H1 (cell line): ENCODE results near the gene LMX1A. TPM values are rescaled to one million over a fixed set of nuclear protein-coding genes. Genes with fewer than 3 reads are reported as not detected.

Experiments
- CTCF ChIA-PET: fragments of 300-600 bp; sonication (Branson Sonifier 250); formaldehyde crosslinking; loops from one replicate; lab custom pipeline; 2021; ENCODE audit not compliant: partially characterized antibody; lab: Charles Lee
- POLR2A ChIA-PET: fragments of 300-600 bp; sonication (Branson Sonifier 250); formaldehyde crosslinking; loops from one replicate; lab custom pipeline; 2021; ENCODE audit warnings: inconsistent platforms; ENCODE audit not compliant: partially characterized antibody; lab: Charles Lee
- DNase-seq, 2 experiments: peaks; one replicate each; pipeline versions ENCODE4 v3.0.0 to v3.0.0-alpha.2; 2010 to 2022; ENCODE audit warnings: low spot score in 2 of 2, low read depth in 1 of 2, mixed read lengths in 1 of 2
- FAIRE-seq: peaks from 2 replicates; lab custom pipeline; 2011; peaks lifted over from hg19 to GRCh38; lab: Jason Lieb, UNC
- H2AFZ ChIP-seq: 2 replicates; pipeline ENCODE4 v1.8.1; 2012; ENCODE audit warnings: low read length, inconsistent platforms
- H2AK5ac ChIP-seq: 2 replicates; pipeline ENCODE4 v1.6.1; 2013; ENCODE audit warnings: low read depth, low read length
- H2BK120ac ChIP-seq: replicated peaks from 2 replicates; pipeline ENCODE3; 2013; ENCODE audit warnings: low read depth, low read length, inconsistent platforms
- H2BK12ac ChIP-seq: 2 replicates; pipeline ENCODE4 v1.6.1; 2013; ENCODE audit warnings: low read depth, low read length
- H2BK15ac ChIP-seq: 2 replicates; pipeline ENCODE4 v1.6.1; 2013; ENCODE audit warnings: low read length
- H2BK20ac ChIP-seq: 2 replicates; pipeline ENCODE4 v1.6.1; 2013; ENCODE audit warnings: low read length
- H2BK5ac ChIP-seq: 2 replicates; pipeline ENCODE4 v1.6.1; 2013; ENCODE audit warnings: low read depth, low read length
- H3K14ac ChIP-seq: 2 replicates; pipeline ENCODE4 v1.6.1; 2013; ENCODE audit warnings: inconsistent platforms; ENCODE audit not compliant: insufficient read length
- H3K18ac ChIP-seq: 2 replicates; pipeline ENCODE4 v1.6.1; 2013; ENCODE audit warnings: low read length; ENCODE audit errors: extremely low read depth
- H3K23ac ChIP-seq: 2 replicates; pipeline ENCODE4 v1.6.1; 2013; ENCODE audit warnings: inconsistent platforms; ENCODE audit not compliant: insufficient read length
- H3K23me2 ChIP-seq: 2 replicates; pipeline ENCODE4 v1.6.1; 2013; ENCODE audit warnings: low read depth, low read length
- H3K27ac ChIP-seq: 2 replicates; pipeline ENCODE4 v1.6.1; 2011; ENCODE audit warnings: low read depth, low read length, inconsistent platforms
- H3K27me3 ChIP-seq, 4 experiments: replicated peaks in 1 of 4; 1 replicate in 1 of 4; 2 replicates in 3 of 4; pipeline versions ENCODE4 v1.6.1 to v1.8.1; 2011 to 2013; ENCODE audit warnings: low read length in 3 of 4, mild to moderate bottlenecking in 3 of 4, inconsistent platforms in 2 of 4, mixed read lengths in 2 of 4, moderate library complexity in 1 of 4; ENCODE audit not compliant: control insufficient read depth in 3 of 4, insufficient read depth in 3 of 4; ENCODE audit errors: extremely low read depth in 1 of 4
- H3K36me3 ChIP-seq, 4 experiments: 2 replicates each; pipeline versions ENCODE4 v1.6.1 to v1.8.1; 2011 to 2013; ENCODE audit warnings: mild to moderate bottlenecking in 4 of 4, low read length in 3 of 4, moderate library complexity in 2 of 4, control low read depth in 1 of 4, inconsistent platforms in 1 of 4; ENCODE audit not compliant: insufficient read depth in 4 of 4, control insufficient read depth in 2 of 4
- H3K4ac ChIP-seq: replicated peaks from 2 replicates; pipeline ENCODE3; 2013; ENCODE audit warnings: low read length, low read depth, mixed read lengths, inconsistent platforms; ENCODE audit not compliant: insufficient read length
- H3K4me1 ChIP-seq, 4 experiments: replicated peaks in 1 of 4; 1 replicate in 1 of 4; 2 replicates in 3 of 4; pipeline versions ENCODE4 v1.6.1 to v1.8.1; 2011 to 2013; ENCODE audit warnings: low read length in 3 of 4, inconsistent platforms in 2 of 4, mixed read lengths in 1 of 4; ENCODE audit not compliant: insufficient read depth in 4 of 4, control insufficient read depth in 3 of 4
- H3K4me2 ChIP-seq, 2 experiments: 2 replicates each; pipeline versions ENCODE4 v1.6.1 to v1.8.1; 2011 to 2013; ENCODE audit warnings: low read depth in 2 of 2, low read length in 2 of 2, control low read depth in 1 of 2, inconsistent platforms in 1 of 2, mild to moderate bottlenecking in 1 of 2; ENCODE audit not compliant: insufficient read depth in 1 of 2
- H3K4me3 ChIP-seq, 4 experiments: fragments of 200-600, 300-600 bp in 1 of 4; sonication (generic), shearing (Covaris generic), sonication (Bioruptor Twin) in 1 of 4; 2 replicates each; pipeline versions ENCODE4 v1.5.1 to v1.8.1; 2011 to 2016; ENCODE audit warnings: low read length in 4 of 4, low read depth in 3 of 4, control low read depth in 2 of 4, inconsistent platforms in 2 of 4, mild to moderate bottlenecking in 2 of 4, mixed read lengths in 1 of 4, moderate library complexity in 1 of 4; ENCODE audit not compliant: insufficient read depth in 2 of 4; ENCODE audit errors: extremely low read depth in 1 of 4
- H3K56ac ChIP-seq: replicated peaks from 2 replicates; pipeline ENCODE3; 2013; ENCODE audit warnings: low read depth, mild to moderate bottlenecking, mixed read lengths, low read length, inconsistent platforms; ENCODE audit not compliant: insufficient read length
- H3K79me1 ChIP-seq: 2 replicates; pipeline ENCODE4 v1.6.1; 2013; ENCODE audit warnings: low read depth, low read length, control low read depth
- H3K79me2 ChIP-seq, 2 experiments: 2 replicates each; pipeline versions ENCODE4 v1.6.1 to v1.8.1; 2012 to 2013; ENCODE audit warnings: low read length in 2 of 2, mild to moderate bottlenecking in 2 of 2, inconsistent platforms in 1 of 2; ENCODE audit not compliant: insufficient read depth in 2 of 2, control insufficient read depth in 1 of 2
- H3K9ac ChIP-seq, 4 experiments: replicated peaks in 1 of 4; 1 replicate in 1 of 4; 2 replicates in 3 of 4; pipeline versions ENCODE4 v1.6.1 to v1.8.1; 2011 to 2013; ENCODE audit warnings: low read depth in 3 of 4, low read length in 3 of 4, control low read depth in 2 of 4, mild to moderate bottlenecking in 2 of 4, moderate library complexity in 2 of 4, inconsistent platforms in 1 of 4; ENCODE audit errors: extremely low read depth in 1 of 4
- H3K9me3 ChIP-seq, 2 experiments: 2 replicates each; pipeline versions ENCODE4 v1.6.1 to v1.8.1; 2012 to 2013; ENCODE audit warnings: mild to moderate bottlenecking in 2 of 2, moderate library complexity in 2 of 2, control low read depth in 1 of 2, inconsistent platforms in 1 of 2, low read depth in 1 of 2, low read length in 1 of 2, mixed read lengths in 1 of 2; ENCODE audit not compliant: insufficient read depth in 2 of 2
- H4K20me1 ChIP-seq, 2 experiments: replicated peaks in 1 of 2; 2 replicates each; pipeline versions ENCODE3 to v1.8.1; 2011 to 2013; ENCODE audit warnings: inconsistent platforms in 2 of 2, low read length in 2 of 2, mild to moderate bottlenecking in 1 of 2; ENCODE audit not compliant: insufficient read depth in 2 of 2, control insufficient read depth in 1 of 2
- H4K5ac ChIP-seq: 2 replicates; pipeline ENCODE4 v1.6.1; 2013; ENCODE audit warnings: low read length, low read depth, mixed read lengths, inconsistent platforms; ENCODE audit not compliant: insufficient read length
- H4K8ac ChIP-seq: 2 replicates; pipeline ENCODE4 v1.8.0; 2013; ENCODE audit warnings: mild to moderate bottlenecking, moderate library complexity, low read length, inconsistent platforms; ENCODE audit not compliant: insufficient read depth; ENCODE audit errors: extremely low read depth
- H4K91ac ChIP-seq: replicated peaks from 2 replicates; pipeline ENCODE3; 2013; ENCODE audit warnings: low read length, mixed read lengths, inconsistent platforms; ENCODE audit not compliant: insufficient read length
- BACH1 ChIP-seq: IDR thresholded peaks from 2 replicates; pipeline ENCODE4 v1.6.1; 2012; ENCODE audit warnings: low read length, improper control_type of control experiment
- BCL11A ChIP-seq, 2 experiments: IDR thresholded peaks; one replicate each; pipeline ENCODE4 v1.6.1; 2011; ENCODE audit warnings: low read depth in 2 of 2, low read length in 2 of 2, mild to moderate bottlenecking in 2 of 2
- CBX8 ChIP-seq: fragments of 300-800, 300-1000 bp; sonication (generic); IDR thresholded peaks from 2 replicates; pipeline ENCODE4 v1.7.1; 2016; ENCODE audit warnings: low read depth, low read length, borderline replicate concordance
- KDM4A ChIP-seq: IDR thresholded peaks from one replicate; pipeline ENCODE4 v1.7.1; 2012; ENCODE audit warnings: low read depth, mild to moderate bottlenecking, moderate library complexity, low read length, inconsistent platforms; ENCODE audit not compliant: severe bottlenecking
- PHF8 ChIP-seq: fragments of 200-600 bp; sonication (generic); conservative IDR thresholded peaks from 2 replicates; pipeline ENCODE4 v1.7.1; 2012; ENCODE audit warnings: low read depth, mild to moderate bottlenecking, inconsistent platforms, low read length, moderate library complexity
- WGBS, 2 experiments: shearing (Covaris generic) in 1 of 2; methylation state at CpG; one replicate each; pipeline versions ENCODE4 v1.1.6 to v1.1.7; 2013 to 2015; ENCODE audit warnings: low lambda C conversion rate in 2 of 2, mixed read lengths in 2 of 2, inconsistent platforms in 1 of 2, low coverage in 1 of 2, missing lambda C conversion rate in 1 of 2; ENCODE audit not compliant: insufficient replicate concordance in 2 of 2, insufficient coverage in 1 of 2, insufficient read length in 1 of 2; ENCODE audit errors: extremely low coverage in 1 of 2, missing lambda C conversion rate in 1 of 2; 5-methylcytosine and 5-hydroxymethylcytosine counted together
- polyA plus RNA-seq, 7 experiments: library from polyadenylated mRNA; depleted of rRNA in 3 of 7; stranded (reverse) in 5 of 7; unstranded in 2 of 7; fragments of >200 nt in 5 of 7; fragments of 200-250 nt in 2 of 7; gene quantifications; 1 replicate in 5 of 7; 2 replicates in 1 of 7; 4 replicates in 1 of 7; pipeline versions ENCODE4 v1.2.1 to v1.2.3, GENCODE V29; 2011 to 2013; ENCODE audit warnings: missing spikeins in 2 of 7, mixed read lengths in 2 of 7
- total RNA-seq: library from RNA; stranded (reverse); fragmentation: NEBNext Ultra II Directional; extraction: Animal tissue kit (Norgen Biotek cat#: 25700); gene quantifications from 2 replicates; pipeline ENCODE4 v1.2.1, GENCODE V29; 2021
- TF ChIP-seq, protein P1 (sequence below): IDR thresholded peaks from 2 replicates; pipeline ENCODE4 v1.6.1; 2012; ENCODE audit warnings: inconsistent platforms
- TF ChIP-seq, protein P2 (sequence below): IDR thresholded peaks from 2 replicates; pipeline ENCODE4 v1.6.1; 2012; ENCODE audit warnings: inconsistent platforms

LMX1A gene
- total and polyA plus RNA-seq, 2 of the 8 experiments (the other 6 are each of a cell fraction or from before 2014, with no cell fraction given) = not detected

DNA sequence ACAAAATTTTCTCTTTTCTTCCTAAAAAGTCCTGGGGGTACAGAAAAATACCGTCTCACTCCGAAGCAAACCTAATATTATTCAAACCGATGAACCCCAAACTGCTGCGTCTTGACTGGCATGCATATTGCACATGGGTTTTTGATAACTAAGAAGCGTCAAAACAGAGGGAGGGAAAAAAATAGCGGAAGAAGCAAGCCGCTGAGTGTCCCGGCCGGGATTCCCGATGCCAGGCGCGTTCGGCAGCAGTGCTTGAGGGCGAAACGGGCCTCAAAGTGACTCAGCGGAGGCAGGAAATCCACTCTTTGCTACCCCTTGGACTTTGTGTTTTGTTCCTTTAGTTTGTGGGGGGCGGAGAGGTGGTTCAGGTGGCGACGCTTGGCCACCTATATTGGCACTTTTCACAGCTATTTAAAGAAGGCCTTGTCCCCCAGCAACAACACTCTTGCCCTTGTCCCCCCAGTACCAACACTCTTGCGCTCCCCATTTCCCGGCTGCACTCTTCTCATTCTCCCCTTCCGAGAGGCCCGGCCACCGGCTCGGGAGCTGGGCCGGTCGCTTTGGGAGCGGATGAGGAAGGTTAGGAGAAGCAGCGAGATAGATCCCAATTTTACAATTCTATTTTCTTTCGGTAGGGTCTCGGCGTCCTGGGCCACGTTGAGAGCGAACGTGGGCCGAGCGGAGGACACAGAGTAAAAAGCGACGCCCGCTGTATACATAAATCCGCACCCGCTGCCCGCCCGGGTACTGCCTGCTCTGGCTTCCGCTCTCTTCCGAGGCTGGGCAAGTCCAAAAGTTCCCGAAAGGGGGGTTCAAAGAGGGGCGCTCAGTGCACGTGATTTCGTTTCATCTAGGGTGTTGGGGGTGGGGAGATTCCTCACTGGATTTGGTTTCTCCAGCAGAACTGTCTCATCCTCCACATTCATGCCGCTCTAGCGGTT is 2.5 kb downstream of the LMX1A start:
- H3K4me3 ChIP-seq = peak overlapping the region; percentile 28 to 68 (median 54); a peak in 7 of 8 replicates
- no peak overlapping the region for H3K18ac ChIP-seq
- no peak overlapping the region for H3K27ac ChIP-seq
- no peak overlapping the region; the same call in 1 of the 2 replicates for H2AFZ ChIP-seq
- no peak overlapping the region for H3K23ac ChIP-seq
- H4K5ac ChIP-seq = no peak overlapping the region
- no peak overlapping the region for H3K4ac ChIP-seq
- CTCF ChIA-PET = interaction anchor here (1.3 to 1.6 kb wide), 3 partner anchors 16 to 201 kb away, joined by 3 to 13 read pairs (median 5); no protein-coding TSS in a partner anchor
- H3K9me3 ChIP-seq = no peaks in the 10 kb centered on the region
- no peaks in the 10 kb centered on the region for H3K79me2 ChIP-seq
- H2BK15ac ChIP-seq = 0 out of 2 replicates have a peak overlapping the region, but pooled peaks have one; percentile 31
- H3K56ac ChIP-seq = no peak overlapping the region
- no peak overlapping the region for H2AK5ac ChIP-seq
- H2BK12ac ChIP-seq = no peak overlapping the region; the same call in 1 of the 2 replicates
- H3K36me3 ChIP-seq = no peaks in the 10 kb centered on the region
- POLR2A ChIA-PET = no interaction called here
- H3K4me2 ChIP-seq = peak overlapping the region; percentile 95 to 99
- no peak overlapping the region for H4K91ac ChIP-seq
- no peak for FAIRE-seq
- DNase-seq = peak in 1 of 2 experiments; percentile 69
- no peak overlapping the region for H2BK5ac ChIP-seq
- H3K79me1 ChIP-seq = no peaks in the 10 kb centered on the region; the same call in 1 of the 2 replicates
- H3K9ac ChIP-seq = no peak overlapping the region
- 3% methylated on average over 51 of the region's 52 CpGs; no CpG with 5 or more reads in 1 of the 2 experiments for WGBS, 2 experiments
- peaks cover 68 to 83% (median 79%) of the 10 kb centered on the region in 4 experiments for H3K27me3 ChIP-seq
- H2BK120ac ChIP-seq = no peak overlapping the region
- peaks cover 4 to 8% of the 10 kb centered on the region in 2 experiments for H4K20me1 ChIP-seq
- H3K4me1 ChIP-seq = peaks cover 6 to 33% (median 23%) of the 10 kb centered on the region in 4 experiments
- H4K8ac ChIP-seq = no peak overlapping the region
- H2BK20ac ChIP-seq = no peak overlapping the region
- H3K23me2 ChIP-seq = peaks cover 35% of the 10 kb centered on the region; the same call in 1 of the 2 replicates
- H3K14ac ChIP-seq = no peak overlapping the region
- TF ChIP-seq BACH1 = no peak
- peak; percentile 59; the same call in 1 of the 2 replicates for TF ChIP-seq CBX8
- TF ChIP-seq, protein P1, sequence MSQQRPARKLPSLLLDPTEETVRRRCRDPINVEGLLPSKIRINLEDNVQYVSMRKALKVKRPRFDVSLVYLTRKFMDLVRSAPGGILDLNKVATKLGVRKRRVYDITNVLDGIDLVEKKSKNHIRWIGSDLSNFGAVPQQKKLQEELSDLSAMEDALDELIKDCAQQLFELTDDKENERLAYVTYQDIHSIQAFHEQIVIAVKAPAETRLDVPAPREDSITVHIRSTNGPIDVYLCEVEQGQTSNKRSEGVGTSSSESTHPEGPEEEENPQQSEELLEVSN = peak; percentile 53
- no peak for TF ChIP-seq PHF8
- TF ChIP-seq KDM4A = no peak
- no peak for TF ChIP-seq BCL11A (IDR thresholded peaks at IDR 0.05; ENCODE audit: low read depth in 2 of 2, low read length in 2 of 2)
- TF ChIP-seq, protein P2, sequence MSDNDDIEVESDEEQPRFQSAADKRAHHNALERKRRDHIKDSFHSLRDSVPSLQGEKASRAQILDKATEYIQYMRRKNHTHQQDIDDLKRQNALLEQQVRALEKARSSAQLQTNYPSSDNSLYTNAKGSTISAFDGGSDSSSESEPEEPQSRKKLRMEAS = no peak
